CD4-positive, alpha-beta memory T cell (primary cell): ENCODE measurements around the gene CFLAR. TPM values are rescaled to one million over a fixed set of nuclear protein-coding genes. Genes with fewer than 3 reads are reported as not detected.

Experiments
- CTCF ChIA-PET: fragments of 350-600 bp; sonication (Branson Sonifier 250); formaldehyde crosslinking; loops from one replicate; lab custom pipeline; 2021; ENCODE audit warnings: inconsistent platforms; ENCODE audit not compliant: partially characterized antibody; lab: Charles Lee
- POLR2A ChIA-PET: fragments of 350-600 bp; sonication (Branson Sonifier 250); formaldehyde crosslinking; loops from one replicate; lab custom pipeline; 2021; ENCODE audit not compliant: partially characterized antibody; lab: Charles Lee
- DNase-seq, 5 donors: peaks; one replicate each; pipeline versions ENCODE4 v3.0.0 to v3.0.0-alpha.2; 2020 to 2022; ENCODE audit warnings: mixed read lengths in 1 of 5
- H3K27ac ChIP-seq: one replicate; pipeline ENCODE4 v1.7.0; 2013; ENCODE audit warnings: low read depth, low read length
- H3K27me3 ChIP-seq: 2 replicates; pipeline ENCODE4 v1.7.0; 2013; ENCODE audit warnings: mild to moderate bottlenecking, low read length, moderate library complexity; ENCODE audit not compliant: insufficient read depth
- H3K36me3 ChIP-seq: 2 replicates; pipeline ENCODE4 v1.7.0; 2013; ENCODE audit warnings: mild to moderate bottlenecking, low read length, moderate library complexity; ENCODE audit not compliant: insufficient read depth
- H3K4me1 ChIP-seq: 2 replicates; pipeline ENCODE4 v1.7.0; 2013; ENCODE audit warnings: mild to moderate bottlenecking, low read length, moderate library complexity; ENCODE audit not compliant: insufficient read depth
- H3K4me3 ChIP-seq, 2 donors: one replicate each; pipeline ENCODE4 v1.7.0; 2013; ENCODE audit warnings: low read length in 2 of 2, mild to moderate bottlenecking in 1 of 2
- H3K9me3 ChIP-seq, 2 donors: one replicate each; pipeline ENCODE4 v1.7.0; 2013; ENCODE audit warnings: low read length in 2 of 2, control low read depth in 1 of 2; ENCODE audit not compliant: control insufficient read depth in 1 of 2
- H3K27ac Mint-ChIP-seq, 7 donors: one replicate each; pipeline ENCODE4 v1.8.0; 2020 to 2021; ENCODE audit warnings: mixed read lengths in 7 of 7, mild to moderate bottlenecking in 6 of 7, inconsistent platforms in 3 of 7, moderate library complexity in 3 of 7
- H3K27me3 Mint-ChIP-seq, 2 donors: one replicate each; pipeline ENCODE4 v1.8.0; 2020 to 2021; ENCODE audit warnings: mixed read lengths in 2 of 2
- H3K36me3 Mint-ChIP-seq, 2 donors: one replicate each; pipeline ENCODE4 v1.8.0; 2020 to 2021; ENCODE audit warnings: mixed read lengths in 2 of 2, inconsistent platforms in 1 of 2, mild to moderate bottlenecking in 1 of 2
- H3K4me1 Mint-ChIP-seq, 4 donors: one replicate each; pipeline ENCODE4 v1.8.0; 2020 to 2021; ENCODE audit warnings: mixed read lengths in 4 of 4, mild to moderate bottlenecking in 1 of 4
- H3K4me3 Mint-ChIP-seq, 8 donors: one replicate each; pipeline ENCODE4 v1.8.0; 2020 to 2021; ENCODE audit warnings: mixed read lengths in 8 of 8, mild to moderate bottlenecking in 7 of 8, moderate library complexity in 6 of 8, inconsistent platforms in 3 of 8
- H3K9me3 Mint-ChIP-seq, 8 donors: one replicate each; pipeline ENCODE4 v1.8.0; 2020 to 2021; ENCODE audit warnings: mixed read lengths in 8 of 8, mild to moderate bottlenecking in 5 of 8, inconsistent platforms in 3 of 8, moderate library complexity in 1 of 8
- intact Hi-C: fragments of 100-400 bp; cut with micrococcal nuclease; formaldehyde crosslinking; loops from one replicate; pipeline ENCODE4 v1.15.1; 2023
- polyA plus RNA-seq, 2 donors: library from polyadenylated mRNA; unstranded; fragments of 300-500 nt; fragmentation: Illumina TruSeq; gene quantifications; one replicate each; pipeline ENCODE4 v1.2.3, GENCODE V29; 2021
- total RNA-seq, 2 experiments: library from RNA; stranded (reverse); gene quantifications; one replicate each; pipeline ENCODE4 v1.2.3, GENCODE V29; 2021

Gene CFLAR
- total and polyA plus RNA-seq, 4 experiments from 2014 or later: 127 to 235 (median 188) TPM

DNA sequence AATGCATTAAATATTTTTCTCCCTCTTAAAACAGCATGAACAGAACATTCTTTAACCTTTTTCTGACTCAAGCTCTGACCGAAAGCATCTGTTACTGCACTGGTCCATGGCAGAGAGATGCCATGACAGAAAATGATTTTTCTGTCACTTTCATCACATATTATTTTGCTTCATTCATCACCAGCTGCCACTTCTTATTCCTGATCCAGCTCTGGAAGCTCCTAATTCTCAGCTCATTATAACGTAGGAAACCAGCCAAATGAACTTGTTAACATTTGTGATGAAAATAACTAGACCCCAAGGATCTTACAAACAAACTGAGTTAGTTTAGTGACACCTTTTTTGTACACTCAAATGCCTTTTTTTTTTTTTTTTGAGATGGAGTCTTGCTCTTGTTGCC lies 7.6 kb upstream of the CFLAR start:
- DNase-seq: no peak
- Histone ChIP-seq H3K4me1 (peaks cover 4% of the 10 kb centered on the region), H3K27ac (no peak overlapping the region), H3K9me3 (no peaks in the 10 kb centered on the region), H3K4me3 (no peak overlapping the region), H3K36me3 (no peaks in the 10 kb centered on the region), H3K27me3 (no peaks in the 10 kb centered on the region)
- Mint-ChIP-seq H3K9me3 (peaks cover 0 to 2% (median 0%) of the 10 kb centered on the region in 8 donors), H3K36me3 (peaks cover 0 to 9% of the 10 kb centered on the region in 2 donors), H3K27me3 (no peaks in the 10 kb centered on the region), H3K27ac (no peak overlapping the region), H3K4me1 (peaks cover 1 to 9% (median 4%) of the 10 kb centered on the region in 4 donors), H3K4me3 (no peak overlapping the region)
- intact Hi-C loops: no loop called here
- CTCF ChIA-PET: interaction anchor here (1.0 to 2.3 kb wide), 4 partner anchors 10 to 50 kb away, joined by 3 to 11 read pairs (median 4); no protein-coding TSS in a partner anchor
- POLR2A ChIA-PET: interaction anchor here (0.9 to 1.6 kb wide), 3 partner anchors 9 to 39 kb away, joined by 3 to 10 read pairs (median 3); partner anchors contain the start of gene CFLAR

DNA sequence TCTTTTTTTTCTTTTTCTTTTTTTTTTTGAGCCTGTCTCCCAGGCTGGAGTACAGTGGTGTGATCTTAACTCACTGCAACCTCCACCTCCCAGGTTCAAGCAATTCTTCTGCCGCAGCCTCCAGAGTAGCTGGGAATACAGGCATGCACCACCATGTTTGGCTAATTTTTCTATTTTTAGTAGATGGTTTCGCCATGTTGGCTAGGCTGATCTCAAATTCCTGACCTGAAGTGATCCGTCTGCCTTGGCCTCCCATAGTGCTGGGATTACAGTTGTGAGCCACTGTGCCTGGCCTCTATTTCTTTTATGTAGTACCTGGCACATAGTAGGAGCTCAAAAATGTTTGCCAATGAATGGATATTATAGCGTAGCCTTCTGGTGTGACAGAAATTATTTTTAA lies 6.8 kb upstream of the CFLAR start:
- DNase-seq: no peak
- intact Hi-C loops: no loop called here
- Histone ChIP-seq H3K27me3 (no peaks in the 10 kb centered on the region), H3K27ac (no peak overlapping the region), H3K4me1 (peaks cover 10% of the 10 kb centered on the region), H3K4me3 (no peak overlapping the region), H3K9me3 (no peaks in the 10 kb centered on the region), H3K36me3 (no peaks in the 10 kb centered on the region)
- CTCF ChIA-PET: interaction anchor here (1.8 to 2.3 kb wide), 2 partner anchors 9 to 40 kb away, joined by 4 to 11 read pairs; no protein-coding TSS in a partner anchor
- H3K27ac Mint-ChIP-seq: no peak overlapping the region
- no peak overlapping the region for H3K4me3 Mint-ChIP-seq
- H3K36me3 Mint-ChIP-seq: peaks cover 0 to 9% of the 10 kb centered on the region in 2 donors
- H3K27me3 Mint-ChIP-seq: no peaks in the 10 kb centered on the region
- H3K9me3 Mint-ChIP-seq: peaks cover 0 to 2% (median 0%) of the 10 kb centered on the region in 8 donors
- POLR2A ChIA-PET: no interaction called here
- H3K4me1 Mint-ChIP-seq: peaks cover 5 to 13% (median 9%) of the 10 kb centered on the region in 4 donors

DNA sequence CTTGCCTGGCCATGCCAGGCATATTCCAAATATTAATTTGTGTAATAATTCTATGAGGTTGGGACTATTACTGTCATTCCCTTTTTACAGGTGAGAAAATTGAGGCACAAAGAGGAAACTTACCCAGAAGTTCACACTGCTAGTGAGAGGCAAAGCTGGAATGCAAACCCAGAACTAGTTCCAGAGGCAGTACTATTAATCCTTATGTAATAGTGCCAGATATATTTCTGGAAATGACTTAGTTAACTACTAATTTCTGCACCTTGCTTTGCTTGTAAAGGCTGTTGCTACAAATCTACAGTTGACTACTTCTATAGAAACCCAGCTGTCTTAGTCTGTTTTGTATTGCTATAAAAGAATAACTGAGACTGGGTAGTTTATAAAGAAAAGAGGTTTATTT lies 5.3 kb upstream of the CFLAR start:
- H3K27ac ChIP-seq: no peak overlapping the region
- H3K36me3 Mint-ChIP-seq: peaks cover 2 to 9% of the 10 kb centered on the region in 2 donors
- DNase-seq: no peak
- no peaks in the 10 kb centered on the region for H3K9me3 ChIP-seq
- no peak overlapping the region for H3K4me3 ChIP-seq
- no peaks in the 10 kb centered on the region for H3K27me3 Mint-ChIP-seq
- peaks cover 15 to 26% (median 21%) of the 10 kb centered on the region in 4 donors for H3K4me1 Mint-ChIP-seq
- intact Hi-C loops: no loop called here
- no peaks in the 10 kb centered on the region for H3K27me3 ChIP-seq
- H3K27ac Mint-ChIP-seq: no peak overlapping the region
- no peaks in the 10 kb centered on the region for H3K36me3 ChIP-seq
- H3K4me3 Mint-ChIP-seq: no peak overlapping the region
- ChIA-PET POLR2A (interaction anchor here (0.8 to 2.0 kb wide), 2 partner anchors 12 to 19 kb away, joined by 3 to 5 read pairs; no protein-coding TSS in a partner anchor), CTCF (no interaction called here)
- H3K9me3 Mint-ChIP-seq: peaks cover 0 to 2% (median 0%) of the 10 kb centered on the region in 8 donors
- peaks cover 25% of the 10 kb centered on the region for H3K4me1 ChIP-seq

DNA sequence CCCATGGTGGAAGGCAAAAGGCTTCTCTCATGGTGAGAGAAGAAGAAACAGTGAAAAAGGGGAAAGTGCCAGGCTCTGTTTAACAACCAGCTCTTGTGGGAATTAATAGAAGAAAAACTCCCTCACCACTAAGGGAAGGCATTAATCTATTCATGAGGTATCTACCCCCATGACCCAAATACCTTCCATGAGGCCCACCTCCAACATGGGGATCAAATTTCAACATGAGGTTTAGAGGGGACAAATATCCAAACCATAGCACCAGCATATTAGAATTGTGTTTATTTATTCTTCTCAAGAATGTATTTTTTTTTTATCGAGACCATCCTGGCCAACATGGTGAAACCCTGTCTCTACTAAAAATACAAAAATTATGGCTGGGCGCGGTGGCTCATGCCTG lies 4.9 kb upstream of the CFLAR start:
- H3K9me3 ChIP-seq: no peaks in the 10 kb centered on the region
- peak overlapping the region in 1 of 7 donors; percentile 17 for H3K27ac Mint-ChIP-seq
- intact Hi-C loops: no loop called here
- POLR2A ChIA-PET: interaction anchor here (0.8 to 2.0 kb wide), 2 partner anchors 11 to 19 kb away, joined by 3 to 5 read pairs; no protein-coding TSS in a partner anchor
- H3K4me3 ChIP-seq: no peak overlapping the region
- no peaks in the 10 kb centered on the region for H3K36me3 ChIP-seq
- no peak overlapping the region for H3K27ac ChIP-seq
- CTCF ChIA-PET: interaction anchor here (1.1 kb wide), 1 partner anchor 47 kb away, joined by 4 read pairs; no protein-coding TSS in a partner anchor
- H3K4me1 Mint-ChIP-seq: peaks cover 15 to 31% (median 22%) of the 10 kb centered on the region in 4 donors
- peaks cover 26% of the 10 kb centered on the region for H3K4me1 ChIP-seq
- H3K36me3 Mint-ChIP-seq: peaks cover 4 to 6% of the 10 kb centered on the region in 2 donors
- H3K9me3 Mint-ChIP-seq: peaks cover 0 to 2% (median 0%) of the 10 kb centered on the region in 8 donors
- no peaks in the 10 kb centered on the region for H3K27me3 ChIP-seq
- no peaks in the 10 kb centered on the region for H3K27me3 Mint-ChIP-seq
- no peak for DNase-seq
- no peak overlapping the region for H3K4me3 Mint-ChIP-seq

DNA sequence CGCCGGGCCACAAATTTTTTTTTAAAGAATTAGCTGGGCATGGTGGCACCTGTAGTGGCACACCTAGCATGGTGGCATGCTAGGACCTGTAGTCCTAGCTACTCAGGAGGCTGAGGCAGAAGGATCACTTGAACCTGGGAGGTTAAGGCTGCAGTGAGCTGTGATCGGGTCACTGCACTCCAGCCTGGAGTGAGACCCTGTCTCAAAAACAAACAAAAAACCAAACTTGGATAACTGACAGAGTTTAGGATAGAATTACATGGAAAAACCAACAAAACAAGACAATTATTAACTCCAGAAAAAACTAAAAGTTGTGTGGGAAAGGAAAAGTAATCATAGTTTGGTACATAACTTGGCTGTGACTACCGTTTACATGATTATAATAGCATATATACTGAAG lies 1.6 kb upstream of the CFLAR start:
- Mint-ChIP-seq H3K27me3 (peaks cover 0 to 2% of the 10 kb centered on the region in 2 donors), H3K4me3 (peak overlapping the region in 7 of 8 donors; percentile 91 to 100 (median 99)), H3K4me1 (peaks cover 15 to 58% (median 26%) of the 10 kb centered on the region in 4 donors), H3K27ac (peak overlapping the region; percentile 75 to 100 (median 98)), H3K9me3 (peaks cover 0 to 2% (median 0%) of the 10 kb centered on the region in 8 donors), H3K36me3 (peaks cover 6 to 26% of the 10 kb centered on the region in 2 donors)
- Histone ChIP-seq H3K36me3 (no peaks in the 10 kb centered on the region), H3K27ac (no peak overlapping the region), H3K27me3 (no peaks in the 10 kb centered on the region), H3K4me1 (peaks cover 31% of the 10 kb centered on the region), H3K9me3 (no peaks in the 10 kb centered on the region), H3K4me3 (no peak overlapping the region)
- DNase-seq: no peak
- POLR2A ChIA-PET: interaction anchor here (0.6 to 6.1 kb wide), 9 partner anchors 33 to 260 kb away, joined by 3 to 127 read pairs (median 61); partner anchors contain the start of genes CASP8, CLK1, HYCC2 and NDUFB3
- CTCF ChIA-PET: interaction anchor here (1.0 to 6.4 kb wide), 6 partner anchors 21 to 118 kb away, joined by 3 to 107 read pairs (median 28); partner anchors contain the start of genes HYCC2 and NDUFB3
- intact Hi-C loops: no loop called here

DNA sequence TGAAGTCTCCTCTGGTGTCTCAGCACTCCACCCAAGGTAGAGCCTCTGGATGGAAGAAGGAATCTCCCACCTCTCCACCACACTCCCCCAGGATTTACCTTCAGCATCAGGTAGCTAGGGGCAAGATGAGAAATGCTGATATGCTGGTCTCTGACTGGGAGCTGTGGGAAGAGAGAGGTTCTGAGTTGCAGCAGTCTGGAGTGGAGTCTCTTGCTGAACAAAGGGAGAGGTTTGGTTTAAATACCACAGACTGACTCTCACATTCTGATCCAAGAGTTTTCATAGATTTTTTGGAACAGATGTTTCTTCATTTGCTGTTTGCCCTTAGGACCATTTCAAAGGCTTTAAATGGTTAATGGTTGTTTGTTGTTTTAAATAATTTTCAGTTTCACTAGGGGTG lies 1.1 kb upstream of the CFLAR start:
- Histone ChIP-seq H3K36me3 (no peaks in the 10 kb centered on the region), H3K27me3 (no peaks in the 10 kb centered on the region), H3K4me1 (peaks cover 31% of the 10 kb centered on the region), H3K9me3 (no peaks in the 10 kb centered on the region), H3K4me3 (peak overlapping the region in 1 of 2 donors; percentile 12), H3K27ac (no peak overlapping the region)
- Mint-ChIP-seq H3K4me1 (peaks cover 15 to 61% (median 26%) of the 10 kb centered on the region in 4 donors), H3K9me3 (peaks cover 0 to 2% (median 0%) of the 10 kb centered on the region in 8 donors), H3K4me3 (peak overlapping the region; percentile 91 to 100 (median 100)), H3K27me3 (peaks cover 0 to 2% of the 10 kb centered on the region in 2 donors), H3K27ac (peak overlapping the region; percentile 75 to 100 (median 99)), H3K36me3 (peaks cover 9 to 29% of the 10 kb centered on the region in 2 donors)
- intact Hi-C loops: loop anchor here (5.0 kb wide), 2 partner anchors 62 to 337 kb away; partner anchors contain the start of genes STRADB and TRAK2
- no peak for DNase-seq
- ChIA-PET POLR2A (interaction anchor here (0.7 to 6.1 kb wide), 13 partner anchors 30 to 304 kb away, joined by 3 to 127 read pairs (median 48); partner anchors contain the start of genes BZW1, CASP10, CASP8 and CLK1), CTCF (interaction anchor here (1.0 to 6.4 kb wide), 11 partner anchors 16 to 118 kb away, joined by 3 to 107 read pairs (median 5); partner anchors contain the start of genes HYCC2 and NDUFB3)
